ENCODE measurements around the gene LRMDA.

LRMDA gene

DNA sequence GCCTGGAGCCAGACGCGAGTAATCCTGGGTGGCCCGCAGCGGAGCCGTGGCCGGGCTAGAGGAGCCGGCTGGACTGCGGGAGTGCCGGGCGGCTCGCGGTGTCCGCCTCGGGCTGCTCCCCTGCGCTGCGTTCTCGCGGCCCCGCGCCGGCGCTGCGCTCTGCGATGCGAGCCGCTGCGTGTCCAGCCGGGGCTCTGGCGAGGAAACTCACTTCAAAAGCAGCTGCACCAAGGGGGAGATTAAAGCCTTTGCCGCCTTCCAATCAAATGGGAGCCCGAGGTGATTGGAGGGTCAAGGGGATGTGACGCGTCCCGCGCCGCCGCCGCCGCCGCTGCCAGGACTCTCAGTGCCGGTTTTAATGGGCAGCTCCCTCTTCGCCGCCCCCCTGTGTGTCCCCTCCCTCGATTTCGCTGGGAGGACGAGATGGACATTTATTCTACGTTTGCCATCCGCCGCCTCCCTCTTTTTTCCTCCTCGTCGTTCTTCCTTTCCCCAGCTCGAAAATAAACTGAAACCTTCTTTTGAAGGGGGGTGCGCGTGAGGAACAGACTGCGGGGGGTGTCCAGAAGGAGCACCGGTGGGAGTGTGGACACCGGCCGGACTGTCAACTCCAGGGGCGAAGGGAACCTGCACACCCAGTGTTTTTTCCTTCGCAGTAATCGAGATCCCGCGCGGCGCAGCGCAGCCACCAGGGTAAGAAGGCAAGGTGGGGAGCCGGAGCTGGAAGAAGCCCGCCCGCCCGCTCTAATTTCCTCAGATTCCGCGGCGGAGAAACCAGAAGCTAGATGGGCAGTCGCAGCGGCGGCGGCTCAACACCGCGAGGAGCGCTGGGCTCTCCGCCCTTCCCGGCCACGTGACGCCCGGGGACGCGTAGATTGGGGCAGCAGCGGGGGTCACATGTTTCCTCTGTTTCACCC is 29.6 kb upstream of the LRMDA start, which contains the start of gene ZNF503 (continued):
- TF ChIP-seq ZNF692 (tag by site-specific recombination; IDR thresholded peaks at IDR 0.05) (peak; percentile 77; the same call in 1 of the 2 replicates), ZNF558 (tag by site-specific recombination; IDR thresholded peaks at IDR 0.05) (peak; percentile 61), SP3 (tag by site-specific recombination; IDR thresholded peaks at IDR 0.05) (peak; percentile 75), ZNF654 (tag by site-specific recombination; IDR thresholded peaks at IDR 0.05; ENCODE audit: low read depth) (no peak), YY1 (tag by site-specific recombination; IDR thresholded peaks at IDR 0.05) (no peak), MYNN (tag by site-specific recombination; IDR thresholded peaks at IDR 0.05; ENCODE audit: borderline replicate concordance) (no peak), ZNF585B (tag by site-specific recombination; IDR thresholded peaks at IDR 0.05) (no peak), ZNF146 (tag by site-specific recombination; IDR thresholded peaks at IDR 0.05) (no peak), ZNF792 (tag by site-specific recombination; IDR thresholded peaks at IDR 0.05) (no peak), KLF9 (tag by site-specific recombination; IDR thresholded peaks at IDR 0.05; ENCODE audit: low read depth) (peak; percentile 16; the same call in 1 of the 2 replicates), ZNF157 (tag by site-specific recombination; IDR thresholded peaks at IDR 0.05) (0 out of 2 replicates have a peak, but pooled peaks have one; percentile 16), ZXDB (tag by site-specific recombination; IDR thresholded peaks at IDR 0.05) (peak; percentile 28; the same call in 1 of the 2 replicates), HOXD13 (CRISPR knock-in tag; IDR thresholded peaks at IDR 0.05; ENCODE audit: borderline replicate concordance) (peak; percentile 21; the same call in 1 of the 2 replicates), ZNF394 (tag by site-specific recombination; IDR thresholded peaks at IDR 0.05; ENCODE audit: borderline replicate concordance) (no peak; the same call in 1 of the 2 replicates), ZBTB7A (tag by site-specific recombination; IDR thresholded peaks at IDR 0.05; ENCODE audit: low read depth) (0 out of 2 replicates have a peak, but pooled peaks have one; percentile 16), ZNF600 (tag by site-specific recombination; IDR thresholded peaks at IDR 0.05) (peak; percentile 78), REPIN1 (tag by site-specific recombination; IDR thresholded peaks at IDR 0.05; ENCODE audit: low read depth) (no peak), KLF10 (tag by site-specific recombination; IDR thresholded peaks at IDR 0.05) (peak; percentile 53), ZNF639 (tag by site-specific recombination; IDR thresholded peaks at IDR 0.05) (peak; percentile 63), GLIS1 (tag by site-specific recombination; IDR thresholded peaks at IDR 0.05) (peak; percentile 77), ZNF24 (tag by site-specific recombination; IDR thresholded peaks at IDR 0.05) (peak; percentile 55), ZNF785 (tag by site-specific recombination; IDR thresholded peaks at IDR 0.05) (0 out of 2 replicates have a peak, but pooled peaks have one; percentile 34), ZNF776 (tag by site-specific recombination; IDR thresholded peaks at IDR 0.05; ENCODE audit: borderline replicate concordance) (no peak), ZNF433 (tag by site-specific recombination; IDR thresholded peaks at IDR 0.05; ENCODE audit: low read depth) (no peak)
- TF ChIP-seq, protein P1, sequence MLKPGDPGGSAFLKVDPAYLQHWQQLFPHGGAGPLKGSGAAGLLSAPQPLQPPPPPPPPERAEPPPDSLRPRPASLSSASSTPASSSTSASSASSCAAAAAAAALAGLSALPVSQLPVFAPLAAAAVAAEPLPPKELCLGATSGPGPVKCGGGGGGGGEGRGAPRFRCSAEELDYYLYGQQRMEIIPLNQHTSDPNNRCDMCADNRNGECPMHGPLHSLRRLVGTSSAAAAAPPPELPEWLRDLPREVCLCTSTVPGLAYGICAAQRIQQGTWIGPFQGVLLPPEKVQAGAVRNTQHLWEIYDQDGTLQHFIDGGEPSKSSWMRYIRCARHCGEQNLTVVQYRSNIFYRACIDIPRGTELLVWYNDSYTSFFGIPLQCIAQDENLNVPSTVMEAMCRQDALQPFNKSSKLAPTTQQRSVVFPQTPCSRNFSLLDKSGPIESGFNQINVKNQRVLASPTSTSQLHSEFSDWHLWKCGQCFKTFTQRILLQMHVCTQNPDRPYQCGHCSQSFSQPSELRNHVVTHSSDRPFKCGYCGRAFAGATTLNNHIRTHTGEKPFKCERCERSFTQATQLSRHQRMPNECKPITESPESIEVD (tag by site-specific recombination; IDR thresholded peaks at IDR 0.05), result peak; percentile 60; the same call in 1 of the 2 replicates
- TF ChIP-seq, protein P2, sequence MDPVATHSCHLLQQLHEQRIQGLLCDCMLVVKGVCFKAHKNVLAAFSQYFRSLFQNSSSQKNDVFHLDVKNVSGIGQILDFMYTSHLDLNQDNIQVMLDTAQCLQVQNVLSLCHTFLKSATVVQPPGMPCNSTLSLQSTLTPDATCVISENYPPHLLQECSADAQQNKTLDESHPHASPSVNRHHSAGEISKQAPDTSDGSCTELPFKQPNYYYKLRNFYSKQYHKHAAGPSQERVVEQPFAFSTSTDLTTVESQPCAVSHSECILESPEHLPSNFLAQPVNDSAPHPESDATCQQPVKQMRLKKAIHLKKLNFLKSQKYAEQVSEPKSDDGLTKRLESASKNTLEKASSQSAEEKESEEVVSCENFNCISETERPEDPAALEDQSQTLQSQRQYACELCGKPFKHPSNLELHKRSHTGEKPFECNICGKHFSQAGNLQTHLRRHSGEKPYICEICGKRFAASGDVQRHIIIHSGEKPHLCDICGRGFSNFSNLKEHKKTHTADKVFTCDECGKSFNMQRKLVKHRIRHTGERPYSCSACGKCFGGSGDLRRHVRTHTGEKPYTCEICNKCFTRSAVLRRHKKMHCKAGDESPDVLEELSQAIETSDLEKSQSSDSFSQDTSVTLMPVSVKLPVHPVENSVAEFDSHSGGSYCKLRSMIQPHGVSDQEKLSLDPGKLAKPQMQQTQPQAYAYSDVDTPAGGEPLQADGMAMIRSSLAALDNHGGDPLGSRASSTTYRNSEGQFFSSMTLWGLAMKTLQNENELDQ (tag by site-specific recombination; IDR thresholded peaks at IDR 0.05; ENCODE audit: low read depth), result no peak
- TF ChIP-seq, protein P3, sequence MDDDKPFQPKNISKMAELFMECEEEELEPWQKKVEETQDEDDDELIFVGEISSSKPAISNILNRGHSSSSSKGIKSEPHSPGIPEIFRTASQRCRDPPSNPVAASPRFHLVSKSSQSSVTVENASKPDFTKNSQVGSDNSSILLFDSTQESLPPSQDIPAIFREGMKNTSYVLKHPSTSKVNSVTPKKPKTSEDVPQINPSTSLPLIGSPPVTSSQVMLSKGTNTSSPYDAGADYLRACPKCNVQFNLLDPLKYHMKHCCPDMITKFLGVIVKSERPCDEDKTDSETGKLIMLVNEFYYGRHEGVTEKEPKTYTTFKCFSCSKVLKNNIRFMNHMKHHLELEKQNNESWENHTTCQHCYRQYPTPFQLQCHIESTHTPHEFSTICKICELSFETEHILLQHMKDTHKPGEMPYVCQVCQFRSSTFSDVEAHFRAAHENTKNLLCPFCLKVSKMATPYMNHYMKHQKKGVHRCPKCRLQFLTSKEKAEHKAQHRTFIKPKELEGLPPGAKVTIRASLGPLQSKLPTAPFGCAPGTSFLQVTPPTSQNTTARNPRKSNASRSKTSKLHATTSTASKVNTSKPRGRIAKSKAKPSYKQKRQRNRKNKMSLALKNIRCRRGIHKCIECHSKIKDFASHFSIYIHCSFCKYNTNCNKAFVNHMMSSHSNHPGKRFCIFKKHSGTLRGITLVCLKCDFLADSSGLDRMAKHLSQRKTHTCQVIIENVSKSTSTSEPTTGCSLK (tag by site-specific recombination; IDR thresholded peaks at IDR 0.05), result no peak
- TF ChIP-seq, protein P4, sequence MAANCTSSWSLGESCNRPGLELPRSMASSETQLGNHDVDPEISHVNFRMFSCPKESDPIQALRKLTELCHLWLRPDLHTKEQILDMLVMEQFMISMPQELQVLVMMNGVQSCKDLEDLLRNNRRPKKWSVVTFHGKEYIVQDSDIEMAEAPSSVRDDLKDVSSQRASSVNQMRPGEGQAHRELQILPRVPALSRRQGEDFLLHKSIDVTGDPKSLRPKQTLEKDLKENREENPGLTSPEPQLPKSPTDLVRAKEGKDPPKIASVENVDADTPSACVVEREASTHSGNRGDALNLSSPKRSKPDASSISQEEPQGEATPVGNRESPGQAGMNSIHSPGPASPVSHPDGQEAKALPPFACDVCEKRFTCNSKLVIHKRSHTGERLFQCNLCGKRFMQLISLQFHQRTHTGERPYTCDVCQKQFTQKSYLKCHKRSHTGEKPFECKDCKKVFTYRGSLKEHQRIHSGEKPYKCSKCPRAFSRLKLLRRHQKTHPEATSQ (tag by site-specific recombination; IDR thresholded peaks at IDR 0.05), result no peak
